GM19099 (cell line): ENCODE measurements around the gene ZBTB5.

Source experiments
- POLR2A ChIP-seq: IDR thresholded peaks from 3 replicates; pipeline ENCODE4 v1.6.1; 2011; ENCODE audit warnings: low read depth; ENCODE audit not compliant: insufficient read length; ENCODE audit errors: extremely low read depth

Gene ZBTB5

DNA sequence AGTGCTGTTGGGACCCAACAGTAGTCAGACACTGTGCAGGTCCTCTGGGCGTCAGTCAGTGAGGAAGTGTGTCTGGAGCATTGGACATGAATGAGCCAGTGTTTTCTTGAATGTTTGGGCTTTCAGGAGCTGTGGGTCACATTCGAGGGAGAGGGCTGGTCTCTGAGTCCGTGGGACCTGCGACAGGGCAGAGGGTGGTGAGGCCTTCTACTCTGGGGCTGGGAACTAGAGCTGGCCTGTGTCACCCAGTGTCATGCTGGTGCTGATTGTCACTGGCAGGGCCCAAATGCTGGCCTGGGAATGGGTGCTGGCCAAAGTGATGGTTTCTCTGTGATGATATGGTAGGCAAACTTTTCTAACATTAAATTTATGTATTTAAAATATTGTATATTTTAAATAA, 30.8 kb upstream of the ZBTB5 start:
- no peak for TF ChIP-seq POLR2A

DNA sequence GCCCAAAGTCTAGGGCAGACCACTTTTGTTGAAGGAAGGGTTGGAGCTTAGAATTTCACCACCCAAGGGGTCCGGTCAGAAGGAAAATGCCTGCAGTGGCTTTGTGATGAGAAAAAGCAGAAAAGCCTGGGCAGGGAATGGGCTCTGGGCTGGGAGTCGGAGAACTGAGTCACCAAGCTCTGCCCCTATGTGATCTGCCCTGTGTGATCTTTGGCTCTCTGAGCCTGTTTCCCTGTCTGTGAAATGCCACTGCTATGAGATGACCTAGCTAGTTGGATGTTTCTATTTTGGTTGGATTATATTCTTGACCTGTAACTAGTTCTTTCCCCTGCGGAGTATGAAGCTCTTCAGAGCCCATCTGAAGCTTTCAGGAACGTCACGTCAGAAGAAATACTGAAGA, 30.3 kb upstream of the ZBTB5 start:
- no peak for TF ChIP-seq POLR2A

DNA sequence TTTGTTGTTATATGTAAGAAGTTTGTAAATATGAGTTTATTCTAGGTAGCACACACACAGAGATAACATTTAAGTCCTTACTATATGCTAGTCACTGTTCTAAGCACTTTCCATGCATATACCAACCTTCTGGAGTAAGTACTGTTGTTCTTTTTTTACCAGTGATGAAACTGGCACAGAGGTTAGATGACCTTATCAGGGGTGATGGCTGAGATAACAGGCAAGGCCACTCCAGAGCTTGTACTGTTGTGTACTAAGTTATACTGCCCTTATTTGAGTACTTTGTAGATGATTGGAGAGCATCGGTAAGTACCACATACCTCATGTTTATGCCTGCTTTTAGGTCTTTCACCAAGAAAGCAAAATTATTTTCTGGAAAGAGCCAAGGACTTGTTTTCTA, 26.7 kb upstream of the ZBTB5 start:
- TF ChIP-seq POLR2A, result no peak

DNA sequence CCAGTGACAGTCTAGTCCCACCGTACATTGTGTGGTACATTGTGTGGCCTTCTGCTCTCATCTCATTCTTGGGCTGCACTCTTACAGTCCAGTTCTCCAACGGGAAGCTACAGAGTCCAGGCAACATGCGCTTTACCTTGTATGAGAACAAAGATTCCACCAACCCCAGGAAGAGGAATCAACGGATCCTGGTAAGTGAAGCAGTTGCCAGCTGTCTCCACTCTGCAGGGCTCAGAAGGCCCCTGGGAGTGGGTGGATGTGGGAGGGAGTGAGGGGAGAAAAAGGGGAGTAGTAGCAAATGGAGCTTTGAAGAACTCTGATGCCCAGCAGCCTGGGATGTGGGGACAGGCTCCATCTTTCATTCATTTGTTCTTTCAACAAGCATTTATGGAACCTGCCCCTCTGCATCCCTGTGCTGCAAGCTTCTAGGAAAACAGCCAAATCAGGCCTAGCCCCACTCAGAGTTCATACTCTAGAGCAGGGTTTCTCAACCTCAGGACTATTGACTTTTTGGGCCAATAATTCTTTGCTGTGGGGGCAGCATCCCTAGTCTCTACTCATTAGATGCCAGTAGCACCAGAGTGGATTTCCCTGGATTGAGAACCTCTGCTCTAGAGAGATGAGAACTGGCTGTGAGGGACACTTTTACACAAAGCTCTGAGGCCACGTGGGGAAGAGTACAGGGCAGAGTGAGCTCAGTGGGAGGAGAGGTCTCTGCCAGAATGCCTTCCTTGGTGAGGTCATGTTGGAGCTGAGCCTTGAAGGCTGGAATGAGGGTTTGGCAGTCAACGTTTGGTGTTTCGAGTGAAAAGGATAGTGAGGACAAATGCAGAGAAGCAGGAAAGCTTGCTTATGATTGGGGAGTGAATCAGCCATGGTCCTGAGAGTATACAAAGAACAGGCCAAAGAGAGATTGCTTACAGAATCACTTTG, 21.6 kb upstream of the ZBTB5 start:
- no peak for TF ChIP-seq POLR2A

DNA sequence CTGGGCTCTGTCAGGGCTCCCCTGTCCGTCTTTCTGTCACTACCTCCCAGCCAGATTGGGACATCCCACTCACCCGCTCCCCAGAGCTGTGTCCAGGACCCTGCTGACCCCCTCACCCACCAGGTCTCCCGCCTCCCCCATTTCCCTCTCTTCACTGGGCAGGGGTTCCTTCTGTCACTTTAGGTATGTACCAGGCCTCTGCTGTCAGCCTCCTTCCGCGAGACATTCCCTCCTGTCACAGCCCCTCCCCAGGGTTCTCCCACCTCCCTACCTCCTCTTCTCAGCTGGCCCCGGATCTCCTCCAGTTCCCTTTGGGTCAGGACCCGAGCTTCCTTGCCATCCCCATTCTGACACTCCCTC, 21.0 kb upstream of the ZBTB5 start:
- TF ChIP-seq POLR2A, result no peak

DNA sequence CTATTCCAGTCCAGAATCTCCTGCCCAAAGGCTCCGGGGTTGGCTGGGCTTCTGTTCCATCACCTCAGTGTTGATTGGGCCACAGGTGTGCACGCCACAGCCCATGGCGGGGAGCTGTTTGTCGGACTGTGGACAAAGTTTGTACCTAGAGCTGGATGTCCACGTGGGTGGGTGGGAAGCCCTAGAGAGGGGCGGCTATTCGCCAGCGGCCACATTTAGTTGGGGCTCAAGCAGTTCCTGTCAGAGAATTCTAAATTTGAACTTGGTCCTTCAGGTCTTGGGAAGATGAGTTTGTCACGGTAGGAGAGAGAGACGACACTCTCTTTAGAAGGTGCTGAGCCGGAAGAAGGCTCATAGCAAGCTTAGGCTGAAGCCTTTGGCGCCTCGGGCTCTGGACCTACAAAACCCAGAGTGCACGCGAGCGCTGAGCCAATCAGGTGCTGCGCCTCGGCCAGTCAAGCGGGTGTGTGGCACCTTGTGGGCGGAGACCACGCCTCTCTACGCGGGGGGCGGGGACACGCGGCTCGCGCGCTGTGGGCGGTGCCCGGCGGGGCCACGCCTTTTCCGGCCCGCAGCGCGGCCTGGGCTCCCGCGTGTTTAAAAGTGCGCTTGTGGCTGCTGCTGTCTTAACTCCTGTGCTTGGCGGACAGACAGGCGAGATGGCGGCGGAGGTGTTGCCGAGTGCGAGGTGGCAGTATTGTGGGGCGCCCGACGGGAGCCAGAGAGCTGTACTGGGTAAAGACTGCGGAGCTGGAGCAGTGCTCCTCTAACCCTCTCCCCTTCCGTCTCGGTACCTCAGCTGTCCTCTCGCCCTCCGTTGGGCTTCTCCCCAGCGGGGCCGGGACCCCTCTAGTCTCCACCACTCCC, 20.4 kb upstream of the ZBTB5 start, which contains the start of gene POLR1E:
Gene POLR1E (plus strand): TSS at position 560 of the 867 bp plus-strand sequence. CDS start 100 bp downstream, at position 660.
- peak; percentile 95 for TF ChIP-seq POLR2A

DNA sequence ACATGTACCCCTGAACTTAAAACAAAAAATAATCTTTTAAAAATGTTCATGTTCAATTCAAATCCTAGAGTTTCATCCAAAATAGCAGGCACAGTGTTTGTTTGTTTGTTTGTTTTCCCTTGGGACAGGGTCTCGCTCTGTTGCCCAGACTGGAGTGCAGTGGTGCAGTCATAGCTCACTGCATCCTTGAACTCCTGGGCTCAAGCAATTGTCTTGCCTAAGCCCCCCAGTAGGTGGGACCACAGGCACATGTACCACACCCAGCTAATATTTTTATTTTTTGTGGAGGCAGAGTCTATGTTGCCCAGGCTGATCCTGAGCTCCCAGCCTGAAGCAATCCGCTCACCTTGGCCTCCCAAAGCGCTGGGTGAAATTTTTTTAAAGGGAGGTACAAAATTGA, 15.5 kb upstream of the ZBTB5 start:
- no peak for TF ChIP-seq POLR2A

DNA sequence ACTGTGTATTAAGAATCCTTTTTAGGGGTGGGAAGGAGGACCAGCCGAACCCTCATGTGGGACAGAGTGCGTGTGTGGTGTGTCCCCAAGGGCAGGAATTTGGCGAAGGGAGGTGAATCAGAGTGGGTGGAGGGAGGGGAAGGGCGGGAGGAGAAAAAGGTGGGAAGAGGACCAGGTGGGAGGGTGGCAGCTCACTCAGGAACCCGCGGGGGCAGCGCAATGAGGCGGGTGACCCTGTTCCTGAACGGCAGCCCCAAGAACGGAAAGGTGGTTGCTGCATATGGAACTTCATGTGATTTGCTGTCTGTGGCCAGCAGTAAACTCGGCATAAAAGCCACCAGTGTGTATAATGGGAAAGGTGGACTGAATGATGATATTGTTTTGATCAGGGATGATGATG, 11.7 kb upstream of the ZBTB5 start:
- no peak for TF ChIP-seq POLR2A

DNA sequence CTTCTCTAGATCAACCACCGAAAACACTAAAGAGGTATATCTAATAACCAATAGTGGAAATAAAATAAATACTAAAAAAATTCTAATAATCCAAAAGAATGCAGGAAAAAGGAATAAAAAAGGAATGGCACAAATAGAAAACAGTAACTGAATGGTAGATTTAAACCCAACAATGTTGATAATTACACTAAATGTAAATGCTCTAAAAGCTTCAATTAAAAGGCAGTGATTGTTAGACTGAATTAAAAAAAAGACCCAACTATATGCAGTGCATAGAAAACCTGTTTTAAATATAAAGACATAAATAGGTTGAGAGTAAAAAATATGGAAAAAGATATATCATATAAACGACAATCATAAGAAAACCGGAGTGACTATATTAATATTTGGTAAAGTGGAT, 9.2 kb upstream of the ZBTB5 start:
- no peak for TF ChIP-seq POLR2A

DNA sequence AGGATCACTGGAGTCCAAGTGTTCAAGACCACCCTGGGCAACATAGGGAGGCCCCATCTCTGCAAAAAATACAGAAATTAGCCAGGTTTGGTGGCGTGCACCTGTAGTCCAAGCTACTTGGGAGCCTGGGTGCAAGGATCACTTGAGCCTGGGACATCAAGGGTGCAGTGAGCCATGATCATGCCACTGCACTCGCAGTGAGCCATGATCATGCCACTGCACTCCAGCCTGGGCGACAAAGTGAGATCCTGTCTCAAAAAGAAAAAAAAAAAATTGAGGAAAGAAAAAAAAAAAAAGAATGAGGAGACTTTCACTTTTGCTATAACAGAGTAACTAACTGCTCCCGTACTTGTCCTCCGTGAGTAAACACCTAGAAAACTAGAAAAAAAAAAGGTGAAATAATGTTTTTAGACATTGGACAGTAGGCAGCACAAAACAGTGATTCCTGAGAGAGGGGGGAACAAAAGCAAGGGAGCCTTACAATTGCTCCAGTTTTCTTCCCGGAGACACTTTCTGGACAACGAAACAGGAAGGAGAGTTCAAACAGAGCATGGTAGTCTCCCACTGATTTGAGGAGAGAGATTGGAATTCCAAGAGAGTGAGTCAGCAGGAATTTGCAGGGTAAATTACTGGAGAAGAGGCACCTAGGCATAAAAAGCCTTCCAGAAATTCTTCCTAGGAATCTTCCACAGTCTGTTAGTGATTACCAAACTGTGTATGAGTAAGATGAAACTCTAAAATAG, 6.9 kb upstream of the ZBTB5 start:
- no peak for TF ChIP-seq POLR2A

DNA sequence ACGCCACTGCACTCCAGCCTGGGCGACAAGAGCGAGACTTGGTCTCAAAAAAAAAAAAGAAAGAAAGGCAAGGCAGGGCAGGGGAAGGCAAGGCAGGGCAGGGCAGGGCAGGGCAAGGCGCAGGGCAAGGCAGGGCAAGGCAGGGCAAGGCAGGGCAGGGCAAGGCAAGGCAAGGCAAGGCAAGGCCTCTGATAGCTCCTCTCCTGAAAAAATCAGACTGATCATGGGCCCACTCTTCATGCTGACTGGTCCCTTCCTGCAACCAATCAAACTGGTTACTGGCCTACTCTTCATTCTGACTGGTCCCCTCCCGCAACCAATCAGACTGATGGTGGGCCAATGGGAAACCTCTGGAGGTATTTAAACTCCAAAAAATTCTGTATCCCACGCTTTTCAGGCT, 3.4 kb upstream of the ZBTB5 start:
- no peak for TF ChIP-seq POLR2A

DNA sequence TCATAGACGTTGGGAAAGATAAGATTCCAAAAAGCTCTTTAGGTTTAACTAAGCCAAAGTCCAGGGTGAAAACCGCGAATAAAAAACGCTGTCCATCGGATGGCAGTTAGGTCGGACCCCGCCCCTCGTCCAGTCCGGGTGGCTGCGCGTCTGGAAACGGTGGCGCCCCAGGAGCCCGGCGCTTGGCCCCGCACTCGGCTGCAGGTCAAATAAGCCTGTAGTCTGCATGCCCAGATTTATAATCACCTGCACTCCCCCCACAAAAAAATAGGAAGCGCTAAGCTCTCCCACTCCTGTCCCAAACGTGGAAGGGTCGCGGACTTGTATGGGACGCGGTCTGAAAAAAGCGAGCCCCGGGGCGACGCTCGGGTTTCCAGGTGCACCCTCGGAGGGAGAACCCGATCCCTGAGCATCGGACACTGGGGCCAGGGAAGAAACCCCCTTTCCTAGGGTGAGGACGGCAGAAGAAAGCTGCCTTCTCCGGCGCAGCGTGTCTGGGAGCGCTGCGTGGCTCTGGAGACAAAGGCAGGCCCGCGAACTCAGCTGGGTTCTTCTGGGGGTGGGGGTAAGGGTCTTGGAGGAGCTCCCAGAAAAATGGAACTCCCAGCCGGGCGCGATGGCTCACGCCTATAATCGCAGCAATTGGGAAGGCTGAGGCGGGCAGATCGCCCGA, 923 bp upstream of the ZBTB5 start:
- TF ChIP-seq POLR2A, result peak; percentile 2

DNA sequence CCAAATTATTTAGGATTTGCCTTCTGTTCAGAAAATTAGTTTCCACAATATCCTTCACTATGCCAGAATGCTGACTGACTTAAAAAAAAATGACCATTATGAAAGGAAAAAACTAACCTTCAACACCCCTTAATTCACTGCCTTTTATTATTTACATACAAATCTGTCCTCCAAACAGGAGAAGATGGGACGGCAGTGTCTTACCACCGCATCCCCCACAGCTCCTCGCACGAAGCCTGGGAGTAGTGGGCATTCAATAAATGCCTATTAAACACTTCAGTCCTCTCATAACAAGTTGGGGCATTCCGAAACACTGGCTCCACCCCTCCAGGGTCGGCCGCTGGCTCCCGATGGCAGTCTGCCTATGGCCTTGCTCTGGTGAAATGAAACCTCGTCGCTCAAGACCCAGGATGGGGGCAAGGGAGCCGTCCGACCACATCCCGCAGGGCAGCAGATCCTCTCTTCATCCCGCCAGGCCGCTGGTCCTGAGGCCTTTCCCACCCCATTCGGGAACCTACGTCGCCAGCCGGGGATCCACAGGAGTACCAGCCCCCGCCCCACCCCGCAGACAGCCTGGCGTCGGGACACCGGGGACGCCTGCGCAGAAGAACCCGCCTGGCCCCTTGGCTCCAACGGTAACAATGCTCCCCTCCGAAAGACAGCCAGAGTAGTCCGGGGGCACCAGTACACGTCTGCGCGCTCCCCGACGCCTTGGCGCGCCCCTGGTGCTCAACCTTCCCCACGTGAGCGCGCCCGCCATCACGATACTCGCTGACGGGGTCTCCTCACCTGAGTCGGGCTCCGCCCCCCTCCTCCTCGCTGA, 613 bp downstream of the ZBTB5 start:
- TF ChIP-seq POLR2A, result peak; percentile 65

DNA sequence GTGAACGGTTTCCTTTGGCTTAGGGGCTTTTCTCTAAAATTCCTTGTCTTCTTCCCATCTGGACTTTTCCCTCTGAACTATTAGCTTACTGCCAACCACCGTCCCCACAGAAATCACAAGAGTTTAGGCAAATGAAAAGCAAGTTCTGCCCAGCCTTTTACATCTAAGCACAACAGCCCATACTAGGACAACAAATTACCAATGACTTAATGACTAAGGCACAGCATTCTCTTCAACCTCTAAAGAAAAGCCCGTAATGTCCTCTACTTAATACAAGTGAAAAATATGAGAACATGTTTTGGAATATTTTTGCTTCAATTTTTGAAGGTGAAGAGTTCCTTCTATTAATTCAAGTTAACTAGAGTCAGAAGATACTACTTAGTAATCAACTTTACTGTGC, 1.2 kb downstream of the ZBTB5 start:
- TF ChIP-seq POLR2A, result no peak
